Inferior parietal cortex (tissue), 1 donor: ENCODE measurements around the gene PDAP1.
A peak's percentile ranks its signal among the peaks of the same experiment; 100 is the strongest.
"Not testable (repeated sequence)": the region's sequence is repeated elsewhere in the genome, so short reads cannot be mapped to it uniquely, and the experiment has no call there.

ENCODE experiments used
- DNase-seq: peaks from one replicate; pipeline ENCODE4 v3.0.0-alpha.2; 2016; ENCODE audit errors: extremely low spot score

PDAP1 gene

DNA sequence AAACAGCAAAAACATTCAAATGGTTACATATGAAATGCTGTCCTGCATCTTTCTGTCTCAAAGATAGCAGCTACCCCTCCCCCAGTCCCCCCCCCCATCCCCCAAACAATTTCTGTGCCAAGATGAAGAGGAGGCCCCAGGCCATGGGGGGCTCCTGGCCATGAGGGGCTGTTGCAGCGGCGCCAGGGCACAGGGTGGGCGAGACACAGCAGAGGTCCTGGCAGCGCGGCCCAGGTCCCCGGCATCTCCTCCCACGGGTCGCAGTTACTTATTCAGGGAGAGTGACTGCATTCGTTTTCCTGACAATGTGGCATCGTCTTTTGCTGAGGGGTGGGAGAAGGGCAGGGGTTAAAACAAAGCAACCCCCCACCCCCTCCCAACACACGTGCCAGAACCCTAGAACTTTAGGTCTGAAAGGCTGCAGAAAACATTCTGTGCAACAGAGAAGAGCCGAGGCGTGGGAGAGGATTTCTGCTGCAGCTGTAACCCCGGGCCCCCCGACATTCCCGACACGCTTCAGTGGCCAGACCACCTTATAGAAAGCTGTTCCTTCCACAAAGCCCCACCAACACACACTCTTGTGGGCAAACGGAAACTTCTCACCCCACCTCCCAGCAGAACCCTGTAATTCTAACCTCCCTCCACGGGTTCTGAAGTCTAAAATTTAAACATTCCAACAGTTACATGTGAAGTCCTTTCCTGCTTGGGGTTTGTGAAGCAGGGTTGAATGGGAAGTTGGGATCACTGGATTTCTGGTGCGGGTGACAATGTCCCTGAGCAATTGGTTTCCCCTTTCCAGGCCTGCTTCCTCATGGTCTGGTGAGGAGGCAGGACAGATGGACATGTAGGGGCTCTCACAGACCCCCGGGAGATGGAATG lies 11.7 kb downstream of the PDAP1 start:
- DNase-seq, result no peak

DNA sequence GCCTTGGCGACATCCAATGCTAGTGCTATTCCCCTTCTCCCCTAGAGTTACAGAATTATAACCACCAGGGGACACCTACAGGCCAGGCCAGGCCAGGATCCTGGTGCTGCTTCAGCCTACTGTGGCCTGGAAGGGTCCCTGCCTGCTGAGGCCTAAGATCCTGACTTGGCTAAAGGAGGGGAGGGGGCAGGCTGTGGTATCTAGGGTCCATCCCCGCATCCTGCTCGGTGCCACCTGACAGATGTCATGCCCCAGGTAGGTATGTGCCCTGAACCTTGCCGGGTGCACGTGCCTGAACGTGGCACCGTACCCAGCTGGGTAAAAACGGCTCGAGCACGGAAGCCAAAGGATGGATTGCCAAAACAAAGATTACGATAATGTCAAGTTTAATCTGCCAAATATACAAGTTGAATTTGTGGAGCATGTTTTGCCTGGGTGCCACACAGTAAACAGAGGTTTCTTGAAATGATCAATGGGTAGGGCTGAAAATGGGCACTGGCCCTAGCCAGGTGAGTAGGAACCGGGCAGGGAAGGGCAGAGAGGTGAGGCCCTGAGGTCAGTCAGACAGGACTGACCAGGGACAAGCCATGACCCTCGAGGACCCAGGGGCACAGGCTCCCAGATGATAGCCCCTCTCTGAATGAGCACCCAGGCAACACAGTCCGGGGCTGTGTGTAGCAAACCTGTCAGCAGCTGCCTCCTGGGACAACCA lies 12.6 kb downstream of the PDAP1 start:
- DNase-seq, result no peak

GRCh38 chr7:99394188-99394502 lies 14.3 kb downstream of the PDAP1 start:
- no peak for DNase-seq

- DNase-seq, result no peak
These were observed 14.8 kb downstream of the PDAP1 start for GRCh38 chr7:99393355-99394187.

DNA sequence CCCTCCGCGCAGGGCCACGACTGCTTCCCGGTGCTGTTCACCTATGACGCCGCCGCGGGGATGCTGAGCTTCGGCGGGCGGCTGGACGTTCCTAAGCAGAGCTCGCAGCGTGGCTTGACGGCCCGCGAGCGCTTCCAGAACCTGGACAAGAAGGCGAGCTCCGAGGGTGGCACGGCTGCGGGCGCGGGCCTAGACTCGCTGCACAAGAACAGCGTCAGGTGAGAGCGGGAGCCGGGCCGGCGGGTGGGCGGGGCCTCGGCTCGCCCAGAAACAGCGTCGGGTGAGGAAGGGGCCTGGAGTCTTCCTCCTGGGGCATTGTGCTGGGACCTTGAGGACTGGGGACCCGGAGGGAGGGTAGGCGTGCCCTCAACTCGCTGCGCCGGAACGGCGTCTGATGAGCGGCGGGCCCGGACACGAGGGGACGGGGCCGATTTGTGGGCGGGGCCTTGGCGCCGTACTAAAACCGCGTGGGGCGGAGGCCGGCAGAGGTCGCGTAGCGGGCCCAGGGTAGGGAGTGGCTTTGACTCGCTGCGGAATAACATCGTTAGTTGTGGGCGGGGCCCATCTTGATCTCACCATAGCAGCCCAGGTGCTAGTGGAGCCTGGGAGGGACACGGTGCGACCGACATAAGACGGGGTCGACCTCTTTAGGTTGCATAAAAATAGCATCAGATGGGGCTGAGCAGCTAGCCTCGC lies 15.6 kb downstream of the PDAP1 start:
- peak; percentile 47 for DNase-seq

GRCh38 chr7:99392046-99392445 lies 16.4 kb downstream of the PDAP1 start:
- no peak for DNase-seq

GRCh38 chr7:99390941-99391602 lies 17.3 kb downstream of the PDAP1 start:
- no peak for DNase-seq

DNA sequence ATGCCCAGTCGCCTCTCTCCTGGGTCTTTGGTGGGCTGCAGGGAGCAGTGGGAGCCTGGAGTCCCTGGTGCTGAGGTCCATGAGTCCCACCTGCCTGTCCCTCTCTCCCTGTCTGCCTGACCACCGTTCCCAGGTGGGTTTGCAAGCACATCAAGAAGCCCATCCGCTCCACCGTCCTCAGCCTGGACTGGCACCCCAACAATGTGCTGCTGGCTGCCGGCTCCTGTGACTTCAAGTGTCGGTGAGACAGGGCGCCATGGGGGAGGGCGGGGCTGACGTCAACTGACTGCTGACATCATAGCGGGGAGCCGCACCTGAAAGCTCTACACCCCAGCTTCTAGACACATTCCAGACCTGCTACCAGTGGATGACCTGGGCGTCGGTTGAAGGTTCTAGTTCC lies 18.6 kb downstream of the PDAP1 start:
- no peak for DNase-seq

DNA sequence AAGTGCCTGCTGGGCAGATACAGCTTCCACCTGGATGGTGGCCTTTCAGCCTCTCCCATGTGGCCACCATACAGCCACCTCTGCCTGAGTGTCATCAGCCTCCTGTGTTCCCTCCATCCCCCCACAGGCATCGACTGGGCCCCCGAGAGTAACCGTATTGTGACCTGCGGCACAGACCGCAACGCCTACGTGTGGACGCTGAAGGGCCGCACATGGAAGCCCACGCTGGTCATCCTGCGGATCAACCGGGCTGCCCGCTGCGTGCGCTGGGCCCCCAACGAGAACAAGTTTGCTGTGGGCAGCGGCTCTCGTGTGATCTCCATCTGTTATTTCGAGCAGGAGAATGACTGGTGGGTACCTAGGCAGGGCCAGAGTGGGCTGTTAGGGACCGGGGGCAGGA lies 20.5 kb downstream of the PDAP1 start:
- DNase-seq, result no peak

GRCh38 chr7:99387239-99387635 lies 21.2 kb downstream of the PDAP1 start:
- DNase-seq, result not testable (repeated sequence)

DNA sequence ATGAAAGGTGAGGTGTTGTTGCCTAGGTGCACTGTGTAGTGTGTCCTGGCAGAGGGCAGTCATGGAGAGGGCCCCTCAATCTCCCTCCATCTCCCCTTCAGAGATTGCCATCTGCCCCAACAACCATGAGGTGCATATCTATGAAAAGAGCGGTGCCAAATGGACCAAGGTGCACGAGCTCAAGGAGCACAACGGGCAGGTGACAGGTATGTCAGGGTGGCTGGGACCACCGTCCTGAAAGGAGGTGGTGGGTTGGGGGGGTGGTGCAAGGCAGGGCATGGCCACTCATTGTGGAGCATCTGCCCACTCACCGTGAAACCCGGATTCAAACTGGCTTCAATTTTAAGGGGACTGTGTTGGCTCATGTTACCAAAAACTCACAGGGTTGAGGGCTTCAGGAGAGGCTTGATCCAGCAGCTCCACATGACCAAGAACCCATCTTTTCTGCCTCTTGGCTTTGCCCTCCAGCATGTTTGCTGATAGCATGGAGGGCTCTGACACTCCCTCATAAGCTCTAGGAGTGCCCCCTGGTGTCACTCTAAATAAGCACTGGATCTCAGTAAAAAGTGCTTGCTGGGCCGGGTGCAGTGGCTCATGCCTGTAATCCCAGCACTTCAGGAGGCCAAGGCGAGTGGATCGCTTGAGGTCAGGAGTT lies 21.7 kb downstream of the PDAP1 start:
- no peak for DNase-seq

DNA sequence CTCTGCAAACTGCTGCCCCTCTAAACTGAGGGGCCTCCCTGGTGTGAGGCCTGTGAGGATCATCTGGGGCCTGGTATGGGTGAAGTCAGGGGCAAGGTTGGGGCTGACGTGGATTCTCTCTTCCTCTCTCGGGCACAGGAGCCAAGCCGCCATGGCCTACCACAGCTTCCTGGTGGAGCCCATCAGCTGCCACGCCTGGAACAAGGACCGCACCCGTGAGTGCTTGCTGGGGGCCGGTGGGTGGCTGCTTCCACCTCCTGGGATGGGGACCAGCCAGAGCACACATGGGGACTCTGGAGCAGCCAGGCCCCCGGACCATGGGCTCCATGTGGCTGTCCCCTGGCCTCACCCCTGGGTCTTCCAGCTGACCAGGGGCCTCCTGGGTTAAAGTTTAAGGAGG lies 22.8 kb downstream of the PDAP1 start:
- DNase-seq, result no peak

GRCh38 chr7:99384523-99384922 lies 23.9 kb downstream of the PDAP1 start:
- DNase-seq, result no peak

GRCh38 chr7:99383791-99384370 lies 24.5 kb downstream of the PDAP1 start:
- no peak for DNase-seq

GRCh38 chr7:99383203-99383602 lies 25.2 kb downstream of the PDAP1 start:
- no peak for DNase-seq

DNA sequence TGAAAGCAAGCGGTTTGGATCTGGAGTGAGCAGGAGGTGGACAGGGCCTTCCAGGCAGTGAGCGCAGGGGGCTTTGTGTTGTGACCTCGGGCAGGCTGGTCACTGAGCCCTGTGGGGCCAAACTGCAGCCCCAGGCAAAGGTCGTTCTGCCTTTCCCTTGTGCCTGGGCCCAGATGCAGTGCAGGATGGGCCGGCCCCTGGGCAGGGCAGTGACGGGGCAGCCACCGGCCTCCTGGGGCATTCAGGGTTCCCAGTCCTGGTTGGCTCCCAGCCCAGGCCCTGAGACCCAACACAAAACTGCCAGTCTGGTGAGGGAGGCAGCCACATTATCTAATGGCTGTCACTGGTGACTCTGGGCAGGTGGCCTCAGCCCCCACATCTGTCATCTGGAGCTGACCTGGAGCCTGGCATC lies 26.7 kb downstream of the PDAP1 start:
- no peak for DNase-seq

GRCh38 chr7:99380823-99381663 lies 27.4 kb downstream of the PDAP1 start:
- no peak for DNase-seq

- DNase-seq, result peak; percentile 55
These were observed 28.2 kb downstream of the PDAP1 start for GRCh38 chr7:99380032-99380822.

GRCh38 chr7:99379693-99380031 lies 28.7 kb downstream of the PDAP1 start:
- DNase-seq, result not testable (repeated sequence)
